GM19463 (cell line): Measurements from ENCODE around the gene HTT-AS.

Experiments used
- ATAC-seq: cut with Tn5 transposase; IDR thresholded peaks from one replicate; pipeline ENCODE4 v1.9.1; 2021; ENCODE audit warnings: mild to moderate bottlenecking, moderate library complexity; ENCODE audit not compliant: unreplicated experiment

HTT-AS gene

GRCh38 chr4:3031357-3032082 lies 42.8 kb downstream of the HTT-AS start:
- ATAC-seq = no peak

- ATAC-seq = no peak
These were observed 43.6 kb downstream of the HTT-AS start for GRCh38 chr4:3030566-3031356.

GRCh38 chr4:3029464-3029863 lies 44.9 kb downstream of the HTT-AS start:
- no peak for ATAC-seq

GRCh38 chr4:3026540-3026939 lies 47.8 kb downstream of the HTT-AS start:
- no peak for ATAC-seq

GRCh38 chr4:3025881-3026280 lies 48.5 kb downstream of the HTT-AS start:
- no peak for ATAC-seq

- no peak for ATAC-seq
These were observed 51.7 kb downstream of the HTT-AS start for GRCh38 chr4:3022651-3023050.

- no peak for ATAC-seq
These were observed 52.2 kb downstream of the HTT-AS start for GRCh38 chr4:3022112-3022511.

- no peak for ATAC-seq
These were observed 52.7 kb downstream of the HTT-AS start for GRCh38 chr4:3021627-3022026.

GRCh38 chr4:3021127-3021526 lies 53.2 kb downstream of the HTT-AS start:
- ATAC-seq = no peak

GRCh38 chr4:3019145-3019846 lies 55.0 kb downstream of the HTT-AS start:
- ATAC-seq = no peak

GRCh38 chr4:3017504-3017903 lies 56.8 kb downstream of the HTT-AS start:
- ATAC-seq = no peak

GRCh38 chr4:3016961-3017360 lies 57.4 kb downstream of the HTT-AS start:
- ATAC-seq = no peak

GRCh38 chr4:3013839-3014350 lies 60.4 kb downstream of the HTT-AS start:
- ATAC-seq = peak; percentile 75
